ENCODE results near the gene OTULIN. TPM values are rescaled to one million over a fixed set of nuclear protein-coding genes. Genes with fewer than 3 reads are reported as not detected.

OTULIN gene
- total and polyA plus RNA-seq, 2 of the 8 experiments (the other 6 are each of a cell fraction or from before 2014, with no cell fraction given): 5.2 to 34.8 TPM

DNA sequence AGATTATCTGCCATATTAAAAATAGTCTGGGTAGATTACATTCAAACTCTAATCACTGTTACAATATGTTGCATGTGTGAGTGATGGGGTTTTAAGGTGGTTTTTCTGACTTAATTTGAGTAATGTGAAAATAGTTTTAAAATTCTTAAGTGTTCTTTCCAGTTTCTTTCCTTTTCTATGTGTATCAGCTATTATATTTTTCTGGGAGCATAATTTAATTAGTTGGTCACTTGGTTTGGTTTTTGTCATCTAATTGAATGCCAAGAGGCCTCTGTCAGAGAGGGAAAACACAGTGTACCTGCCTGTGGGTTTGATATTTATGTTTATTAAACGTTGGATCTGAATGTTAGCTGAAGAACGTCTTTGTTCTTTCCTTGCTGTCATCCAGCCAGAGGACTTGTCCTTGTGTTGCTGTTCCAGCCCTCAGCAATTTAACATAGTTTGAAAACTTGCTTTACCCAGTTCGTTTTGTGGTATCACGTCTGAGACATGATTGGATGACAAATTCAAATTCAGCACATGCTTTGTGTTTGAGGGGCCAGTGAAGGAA lies 19.5 kb downstream of the OTULIN start (continued):
- TF ChIP-seq, protein P1, sequence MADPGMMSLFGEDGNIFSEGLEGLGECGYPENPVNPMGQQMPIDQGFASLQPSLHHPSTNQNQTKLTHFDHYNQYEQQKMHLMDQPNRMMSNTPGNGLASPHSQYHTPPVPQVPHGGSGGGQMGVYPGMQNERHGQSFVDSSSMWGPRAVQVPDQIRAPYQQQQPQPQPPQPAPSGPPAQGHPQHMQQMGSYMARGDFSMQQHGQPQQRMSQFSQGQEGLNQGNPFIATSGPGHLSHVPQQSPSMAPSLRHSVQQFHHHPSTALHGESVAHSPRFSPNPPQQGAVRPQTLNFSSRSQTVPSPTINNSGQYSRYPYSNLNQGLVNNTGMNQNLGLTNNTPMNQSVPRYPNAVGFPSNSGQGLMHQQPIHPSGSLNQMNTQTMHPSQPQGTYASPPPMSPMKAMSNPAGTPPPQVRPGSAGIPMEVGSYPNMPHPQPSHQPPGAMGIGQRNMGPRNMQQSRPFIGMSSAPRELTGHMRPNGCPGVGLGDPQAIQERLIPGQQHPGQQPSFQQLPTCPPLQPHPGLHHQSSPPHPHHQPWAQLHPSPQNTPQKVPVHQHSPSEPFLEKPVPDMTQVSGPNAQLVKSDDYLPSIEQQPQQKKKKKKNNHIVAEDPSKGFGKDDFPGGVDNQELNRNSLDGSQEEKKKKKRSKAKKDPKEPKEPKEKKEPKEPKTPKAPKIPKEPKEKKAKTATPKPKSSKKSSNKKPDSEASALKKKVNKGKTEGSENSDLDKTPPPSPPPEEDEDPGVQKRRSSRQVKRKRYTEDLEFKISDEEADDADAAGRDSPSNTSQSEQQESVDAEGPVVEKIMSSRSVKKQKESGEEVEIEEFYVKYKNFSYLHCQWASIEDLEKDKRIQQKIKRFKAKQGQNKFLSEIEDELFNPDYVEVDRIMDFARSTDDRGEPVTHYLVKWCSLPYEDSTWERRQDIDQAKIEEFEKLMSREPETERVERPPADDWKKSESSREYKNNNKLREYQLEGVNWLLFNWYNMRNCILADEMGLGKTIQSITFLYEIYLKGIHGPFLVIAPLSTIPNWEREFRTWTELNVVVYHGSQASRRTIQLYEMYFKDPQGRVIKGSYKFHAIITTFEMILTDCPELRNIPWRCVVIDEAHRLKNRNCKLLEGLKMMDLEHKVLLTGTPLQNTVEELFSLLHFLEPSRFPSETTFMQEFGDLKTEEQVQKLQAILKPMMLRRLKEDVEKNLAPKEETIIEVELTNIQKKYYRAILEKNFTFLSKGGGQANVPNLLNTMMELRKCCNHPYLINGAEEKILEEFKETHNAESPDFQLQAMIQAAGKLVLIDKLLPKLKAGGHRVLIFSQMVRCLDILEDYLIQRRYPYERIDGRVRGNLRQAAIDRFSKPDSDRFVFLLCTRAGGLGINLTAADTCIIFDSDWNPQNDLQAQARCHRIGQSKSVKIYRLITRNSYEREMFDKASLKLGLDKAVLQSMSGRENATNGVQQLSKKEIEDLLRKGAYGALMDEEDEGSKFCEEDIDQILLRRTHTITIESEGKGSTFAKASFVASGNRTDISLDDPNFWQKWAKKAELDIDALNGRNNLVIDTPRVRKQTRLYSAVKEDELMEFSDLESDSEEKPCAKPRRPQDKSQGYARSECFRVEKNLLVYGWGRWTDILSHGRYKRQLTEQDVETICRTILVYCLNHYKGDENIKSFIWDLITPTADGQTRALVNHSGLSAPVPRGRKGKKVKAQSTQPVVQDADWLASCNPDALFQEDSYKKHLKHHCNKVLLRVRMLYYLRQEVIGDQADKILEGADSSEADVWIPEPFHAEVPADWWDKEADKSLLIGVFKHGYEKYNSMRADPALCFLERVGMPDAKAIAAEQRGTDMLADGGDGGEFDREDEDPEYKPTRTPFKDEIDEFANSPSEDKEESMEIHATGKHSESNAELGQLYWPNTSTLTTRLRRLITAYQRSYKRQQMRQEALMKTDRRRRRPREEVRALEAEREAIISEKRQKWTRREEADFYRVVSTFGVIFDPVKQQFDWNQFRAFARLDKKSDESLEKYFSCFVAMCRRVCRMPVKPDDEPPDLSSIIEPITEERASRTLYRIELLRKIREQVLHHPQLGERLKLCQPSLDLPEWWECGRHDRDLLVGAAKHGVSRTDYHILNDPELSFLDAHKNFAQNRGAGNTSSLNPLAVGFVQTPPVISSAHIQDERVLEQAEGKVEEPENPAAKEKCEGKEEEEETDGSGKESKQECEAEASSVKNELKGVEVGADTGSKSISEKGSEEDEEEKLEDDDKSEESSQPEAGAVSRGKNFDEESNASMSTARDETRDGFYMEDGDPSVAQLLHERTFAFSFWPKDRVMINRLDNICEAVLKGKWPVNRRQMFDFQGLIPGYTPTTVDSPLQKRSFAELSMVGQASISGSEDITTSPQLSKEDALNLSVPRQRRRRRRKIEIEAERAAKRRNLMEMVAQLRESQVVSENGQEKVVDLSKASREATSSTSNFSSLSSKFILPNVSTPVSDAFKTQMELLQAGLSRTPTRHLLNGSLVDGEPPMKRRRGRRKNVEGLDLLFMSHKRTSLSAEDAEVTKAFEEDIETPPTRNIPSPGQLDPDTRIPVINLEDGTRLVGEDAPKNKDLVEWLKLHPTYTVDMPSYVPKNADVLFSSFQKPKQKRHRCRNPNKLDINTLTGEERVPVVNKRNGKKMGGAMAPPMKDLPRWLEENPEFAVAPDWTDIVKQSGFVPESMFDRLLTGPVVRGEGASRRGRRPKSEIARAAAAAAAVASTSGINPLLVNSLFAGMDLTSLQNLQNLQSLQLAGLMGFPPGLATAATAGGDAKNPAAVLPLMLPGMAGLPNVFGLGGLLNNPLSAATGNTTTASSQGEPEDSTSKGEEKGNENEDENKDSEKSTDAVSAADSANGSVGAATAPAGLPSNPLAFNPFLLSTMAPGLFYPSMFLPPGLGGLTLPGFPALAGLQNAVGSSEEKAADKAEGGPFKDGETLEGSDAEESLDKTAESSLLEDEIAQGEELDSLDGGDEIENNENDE (IDR thresholded peaks at IDR 0.05; ENCODE audit: insufficient replicate concordance, low read length): no peak
